HFF-Myc (cell line): ENCODE results near the gene PLAAT4.
"Not testable (repeated sequence)": the region's sequence is repeated elsewhere in the genome, so short reads cannot be mapped to it uniquely, and the experiment has no call there.

Experiments
- DNase-seq: peaks from one replicate; pipeline ENCODE4 v3.0.0-alpha.2; 2011; ENCODE audit warnings: low read depth; ENCODE audit errors: extremely low read depth
- H3K4me3 ChIP-seq: replicated peaks from 2 replicates; pipeline ENCODE4 v1.5.1; 2011; ENCODE audit warnings: low read depth, mild to moderate bottlenecking, control low read depth, low read length
- CTCF ChIP-seq: IDR thresholded peaks from 2 replicates; pipeline ENCODE4 v1.5.1; 2012; ENCODE audit warnings: mild to moderate bottlenecking, low read depth, low read length, control low read depth; ENCODE audit errors: missing control alignments

Gene PLAAT4

GRCh38 chr11:63518548-63518947, 18.1 kb upstream of the PLAAT4 start:
- H3K4me3 ChIP-seq, result no peak overlapping the region
- no peak for DNase-seq
- TF ChIP-seq CTCF, result no peak

GRCh38 chr11:63520606-63521170, 15.9 kb upstream of the PLAAT4 start:
- H3K4me3 ChIP-seq, result no peak overlapping the region
- DNase-seq, result no peak
- TF ChIP-seq CTCF, result no peak

- DNase-seq, result no peak
- TF ChIP-seq CTCF, result no peak
- H3K4me3 ChIP-seq, result no peak overlapping the region
Measured at GRCh38 chr11:63521896-63522295, 14.7 kb upstream of the PLAAT4 start.

- no peak for DNase-seq
- no peak for TF ChIP-seq CTCF
- H3K4me3 ChIP-seq, result no peak overlapping the region
Measured at GRCh38 chr11:63523151-63523550, 13.5 kb upstream of the PLAAT4 start.

GRCh38 chr11:63527667-63528066, 8.9 kb upstream of the PLAAT4 start:
- DNase-seq, result no peak
- H3K4me3 ChIP-seq, result no peak overlapping the region
- no peak for TF ChIP-seq CTCF

GRCh38 chr11:63528156-63528555, 8.5 kb upstream of the PLAAT4 start:
- H3K4me3 ChIP-seq, DNase-seq: not testable (repeated sequence)

- H3K4me3 ChIP-seq, DNase-seq: not testable (repeated sequence)
Measured at GRCh38 chr11:63528729-63529278, 7.8 kb upstream of the PLAAT4 start.

GRCh38 chr11:63529373-63529772, 7.2 kb upstream of the PLAAT4 start:
- not testable (repeated sequence) for H3K4me3 ChIP-seq

More at GRCh38 chr11:63529373-63529772, 7.2 kb upstream of the PLAAT4 start:
- not testable (repeated sequence) for DNase-seq
